SK-N-MC (cell line): Measurements from ENCODE around the gene RBFA.
"Not testable (repeated sequence)": the region's sequence is repeated elsewhere in the genome, so short reads cannot be mapped to it uniquely, and the experiment has no call there.

Source experiments
- DNase-seq: peaks from one replicate; pipeline ENCODE4 v3.0.0-alpha.2; 2011; ENCODE audit warnings: low read depth, low spot score
- H3K27ac ChIP-seq: fragments of 200-600 bp; sonication (generic); 2 replicates; pipeline ENCODE4 v1.5.1; 2016; ENCODE audit warnings: mixed run types
- H3K36me3 ChIP-seq: fragments of 200-600 bp; sonication (generic); 2 replicates; pipeline ENCODE4 v1.6.1; 2017; ENCODE audit warnings: antibody characterized with exemption, low read length, mixed read lengths; ENCODE audit not compliant: insufficient read depth
- H3K4me3 ChIP-seq: fragments of 200-600 bp; sonication (generic); 2 replicates; pipeline ENCODE4 v1.5.1; 2016
- H3K9ac ChIP-seq: fragments of 200-600 bp; sonication (generic); 2 replicates; pipeline ENCODE4 v1.8.0; 2017; ENCODE audit warnings: mixed run types, mixed read lengths; ENCODE audit not compliant: insufficient read length
- H3K9me3 ChIP-seq: fragments of 200-600 bp; sonication (generic); 2 replicates; pipeline ENCODE4 v1.6.1; 2017; ENCODE audit warnings: low read depth, mild to moderate bottlenecking, antibody characterized with exemption, low read length, moderate library complexity, mixed read lengths
- EZH2 ChIP-seq: fragments of 200-600 bp; sonication (generic); IDR thresholded peaks from one replicate; pipeline ENCODE4 v1.6.1; 2017; ENCODE audit warnings: antibody characterized with exemption
- FOXP2 ChIP-seq: optimal IDR thresholded peaks from 2 replicates; pipeline ENCODE3; 2011; ENCODE audit warnings: mild to moderate bottlenecking, moderate library complexity; ENCODE audit not compliant: insufficient read depth; ENCODE audit errors: extremely low read length, control extremely low read depth
- POLR2AphosphoS5 ChIP-seq: IDR thresholded peaks from 2 replicates; pipeline ENCODE4 v1.6.1; 2012; ENCODE audit warnings: mild to moderate bottlenecking, low read depth, low read length, borderline replicate concordance

The RBFA gene

GRCh38 chr18:80034068-80034851, at the start of gene RBFA:
Gene RBFA (plus strand): TSS chr18:80034434. CDS start chr18:80034496, 62 bp downstream.
- peak within 1 kb of the TSS; percentile 92 for H3K4me3 ChIP-seq
- H3K9me3 ChIP-seq: no peaks in the 10 kb centered on the region
- H3K36me3 ChIP-seq: no peaks in the 10 kb centered on the region; the same call in 1 of the 2 replicates
- H3K27ac ChIP-seq: peak within 1 kb of the TSS; percentile 46; the same call in 1 of the 2 replicates
- DNase-seq: peak; percentile 78
- H3K9ac ChIP-seq: peak within 1 kb of the TSS; percentile 92
- TF ChIP-seq EZH2 (no peak), FOXP2 (peak; percentile 39), POLR2AphosphoS5 (peak; percentile 87)

- TF ChIP-seq EZH2 (no peak), POLR2AphosphoS5 (no peak), FOXP2 (no peak)
- Histone ChIP-seq H3K27ac (no peak overlapping the region), H3K9me3 (no peaks in the 10 kb centered on the region), H3K9ac (no peak overlapping the region), H3K4me3 (no peak overlapping the region), H3K36me3 (peaks cover 35% of the 10 kb centered on the region)
- no peak for DNase-seq
Measured at GRCh38 chr18:79985172-79985571, 49.1 kb upstream of the RBFA start.

GRCh38 chr18:79986726-79987125, 47.5 kb upstream of the RBFA start:
- Histone ChIP-seq H3K9ac (peak overlapping the region; percentile 98), H3K4me3 (peak overlapping the region; percentile 84), H3K36me3 (peaks cover 35% of the 10 kb centered on the region), H3K27ac (no peak overlapping the region), H3K9me3 (no peaks in the 10 kb centered on the region)
- no peak for TF ChIP-seq FOXP2
- TF ChIP-seq EZH2: no peak
- TF ChIP-seq POLR2AphosphoS5: no peak
- DNase-seq: no peak

GRCh38 chr18:79987566-79987965, 46.7 kb upstream of the RBFA start:
- TF ChIP-seq POLR2AphosphoS5 (no peak), EZH2 (no peak), FOXP2 (no peak)
- Histone ChIP-seq H3K27ac (no peak overlapping the region), H3K9me3 (no peaks in the 10 kb centered on the region), H3K36me3 (peaks cover 35% of the 10 kb centered on the region), H3K4me3 (peak overlapping the region; percentile 84), H3K9ac (peak overlapping the region; percentile 98)
- DNase-seq: no peak

GRCh38 chr18:79988071-79988450, 46.2 kb upstream of the RBFA start:
- H3K4me3 ChIP-seq: peak overlapping the region; percentile 84
- H3K9me3 ChIP-seq: no peaks in the 10 kb centered on the region
- DNase-seq: no peak
- peak overlapping the region; percentile 98 for H3K9ac ChIP-seq
- no peak overlapping the region; the same call in 1 of the 2 replicates for H3K27ac ChIP-seq
- no peak for TF ChIP-seq FOXP2
- no peak for TF ChIP-seq POLR2AphosphoS5
- no peak for TF ChIP-seq EZH2
- H3K36me3 ChIP-seq: peaks cover 35% of the 10 kb centered on the region

GRCh38 chr18:79988451-79989194, 45.6 kb upstream of the RBFA start, which contains the start of gene TXNL4A:
Gene TXNL4A (minus strand): TSS chr18:79988563. CDS start chr18:79988392, 171 bp downstream.
- Histone ChIP-seq H3K9me3 (no peaks in the 10 kb centered on the region), H3K4me3 (peak within 1 kb of the TSS; percentile 84), H3K9ac (peak within 1 kb of the TSS; percentile 98), H3K27ac (peak within 1 kb of the TSS; percentile 93), H3K36me3 (peaks cover 29% of the 10 kb centered on the region)
- DNase-seq: peak; percentile 32
- TF ChIP-seq POLR2AphosphoS5: peak; percentile 96
- no peak for TF ChIP-seq FOXP2

GRCh38 chr18:79989195-79989497, 45.1 kb upstream of the RBFA start:
- Histone ChIP-seq H3K9ac (peak overlapping the region; percentile 98), H3K4me3 (peak overlapping the region; percentile 84), H3K27ac (peak overlapping the region; percentile 93; the same call in 1 of the 2 replicates), H3K36me3 (peaks cover 25% of the 10 kb centered on the region), H3K9me3 (no peaks in the 10 kb centered on the region)
- no peak for DNase-seq
- TF ChIP-seq POLR2AphosphoS5: no peak
- TF ChIP-seq FOXP2: no peak
- TF ChIP-seq EZH2: no peak

GRCh38 chr18:79991494-79991893, 42.7 kb upstream of the RBFA start:
- H3K9me3 ChIP-seq: no peaks in the 10 kb centered on the region
- no peak overlapping the region for H3K9ac ChIP-seq
- TF ChIP-seq EZH2: no peak
- no peak for TF ChIP-seq FOXP2
- TF ChIP-seq POLR2AphosphoS5: no peak
- H3K36me3 ChIP-seq: peaks cover 3% of the 10 kb centered on the region; the same call in 1 of the 2 replicates
- no peak overlapping the region for H3K4me3 ChIP-seq
- H3K27ac ChIP-seq: no peak overlapping the region
- DNase-seq: no peak

- DNase-seq, H3K36me3 ChIP-seq, H3K27ac ChIP-seq, H3K9me3 ChIP-seq, H3K9ac ChIP-seq, H3K4me3 ChIP-seq: not testable (repeated sequence)
Measured at GRCh38 chr18:79999701-80000100, 34.5 kb upstream of the RBFA start.
